SK-N-SH treated with all-trans-retinoic acid at 6 μM for 48 hours (cell line): ENCODE measurements around the gene ADM.

Experiments
- ESRRG ChIP-seq: fragments of 250-450 bp; sonication (Bioruptor Pico); IDR thresholded peaks from 2 replicates; pipeline ENCODE4 v1.6.1; 2021; ENCODE audit warnings: mild to moderate bottlenecking
- GLIS3 ChIP-seq: fragments of 250-450 bp; sonication (Bioruptor Pico); IDR thresholded peaks from 2 replicates; pipeline ENCODE4 v1.5.0; 2020; ENCODE audit warnings: mild to moderate bottlenecking, moderate library complexity
- RARB ChIP-seq: fragments of 250-450 bp; sonication (Bioruptor Pico); IDR thresholded peaks from 2 replicates; pipeline ENCODE4 v1.8.0; 2021; ENCODE audit warnings: mild to moderate bottlenecking, moderate library complexity
- SNAI2 ChIP-seq: fragments of 250-450 bp; sonication (Bioruptor Pico); IDR thresholded peaks from 2 replicates; pipeline ENCODE4 v1.5.0; 2020; ENCODE audit warnings: mild to moderate bottlenecking, moderate library complexity
- ZC3H10 ChIP-seq: fragments of 250-450 bp; sonication (Bioruptor Pico); IDR thresholded peaks from 2 replicates; pipeline ENCODE4 v1.5.1; 2021; ENCODE audit warnings: mild to moderate bottlenecking, moderate library complexity
- ZFP3 ChIP-seq: fragments of 250-450 bp; sonication (Bioruptor Pico); IDR thresholded peaks from 2 replicates; pipeline ENCODE4 v1.5.0; 2020; ENCODE audit warnings: mild to moderate bottlenecking, moderate library complexity
- TF ChIP-seq, protein P1 (sequence below): fragments of 250-450 bp; sonication (Bioruptor Pico); IDR thresholded peaks from 2 replicates; pipeline ENCODE4 v1.5.1; 2020; ENCODE audit warnings: low read depth, mild to moderate bottlenecking, moderate library complexity
- TF ChIP-seq, protein P2 (sequence below): fragments of 250-450 bp; sonication (Bioruptor Pico); IDR thresholded peaks from 2 replicates; pipeline ENCODE4 v1.8.0; 2020; ENCODE audit warnings: mild to moderate bottlenecking, moderate library complexity, borderline replicate concordance
- TF ChIP-seq, protein P3 (sequence below): fragments of 250-450 bp; sonication (Bioruptor Pico); IDR thresholded peaks from 2 replicates; pipeline ENCODE4 v1.8.0; 2021; ENCODE audit warnings: low read depth, mild to moderate bottlenecking, moderate library complexity, borderline replicate concordance

DNA sequence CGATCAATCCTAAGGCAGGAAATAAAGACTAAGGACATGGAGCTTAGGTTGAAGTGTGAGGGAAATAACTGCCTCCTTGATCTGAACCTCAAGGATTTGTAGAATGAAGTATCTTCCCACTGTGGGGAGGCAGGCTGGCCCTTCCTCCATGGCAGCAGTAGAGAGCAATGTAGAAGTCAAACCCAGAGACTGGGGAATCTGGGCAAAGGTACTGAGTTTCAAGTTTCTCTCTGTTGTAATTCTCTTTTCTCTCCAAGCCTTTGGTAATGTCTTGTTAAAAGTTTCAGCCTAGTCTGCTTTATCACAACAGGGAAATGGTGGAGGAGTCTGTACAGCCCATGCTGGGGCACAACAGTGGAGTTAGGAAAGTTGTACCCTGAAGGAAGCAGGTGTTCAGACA lies 49.5 kb downstream of the ADM start:
- TF ChIP-seq RARB (CRISPR knock-in tag) (no peak), ZFP3 (no peak), ESRRG (CRISPR knock-in tag) (no peak), ZC3H10 (CRISPR knock-in tag) (no peak), GLIS3 (CRISPR knock-in tag) (no peak), SNAI2 (CRISPR knock-in tag) (no peak)
- TF ChIP-seq, protein P1, sequence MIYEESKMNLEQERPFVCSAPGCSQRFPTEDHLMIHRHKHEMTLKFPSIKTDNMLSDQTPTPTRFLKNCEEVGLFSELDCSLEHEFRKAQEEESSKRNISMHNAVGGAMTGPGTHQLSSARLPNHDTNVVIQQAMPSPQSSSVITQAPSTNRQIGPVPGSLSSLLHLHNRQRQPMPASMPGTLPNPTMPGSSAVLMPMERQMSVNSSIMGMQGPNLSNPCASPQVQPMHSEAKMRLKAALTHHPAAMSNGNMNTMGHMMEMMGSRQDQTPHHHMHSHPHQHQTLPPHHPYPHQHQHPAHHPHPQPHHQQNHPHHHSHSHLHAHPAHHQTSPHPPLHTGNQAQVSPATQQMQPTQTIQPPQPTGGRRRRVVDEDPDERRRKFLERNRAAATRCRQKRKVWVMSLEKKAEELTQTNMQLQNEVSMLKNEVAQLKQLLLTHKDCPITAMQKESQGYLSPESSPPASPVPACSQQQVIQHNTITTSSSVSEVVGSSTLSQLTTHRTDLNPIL (CRISPR knock-in tag) = no peak
- TF ChIP-seq, protein P2, sequence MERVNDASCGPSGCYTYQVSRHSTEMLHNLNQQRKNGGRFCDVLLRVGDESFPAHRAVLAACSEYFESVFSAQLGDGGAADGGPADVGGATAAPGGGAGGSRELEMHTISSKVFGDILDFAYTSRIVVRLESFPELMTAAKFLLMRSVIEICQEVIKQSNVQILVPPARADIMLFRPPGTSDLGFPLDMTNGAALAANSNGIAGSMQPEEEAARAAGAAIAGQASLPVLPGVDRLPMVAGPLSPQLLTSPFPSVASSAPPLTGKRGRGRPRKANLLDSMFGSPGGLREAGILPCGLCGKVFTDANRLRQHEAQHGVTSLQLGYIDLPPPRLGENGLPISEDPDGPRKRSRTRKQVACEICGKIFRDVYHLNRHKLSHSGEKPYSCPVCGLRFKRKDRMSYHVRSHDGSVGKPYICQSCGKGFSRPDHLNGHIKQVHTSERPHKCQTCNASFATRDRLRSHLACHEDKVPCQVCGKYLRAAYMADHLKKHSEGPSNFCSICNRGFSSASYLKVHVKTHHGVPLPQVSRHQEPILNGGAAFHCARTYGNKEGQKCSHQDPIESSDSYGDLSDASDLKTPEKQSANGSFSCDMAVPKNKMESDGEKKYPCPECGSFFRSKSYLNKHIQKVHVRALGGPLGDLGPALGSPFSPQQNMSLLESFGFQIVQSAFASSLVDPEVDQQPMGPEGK (CRISPR knock-in tag) = no peak
- TF ChIP-seq, protein P3, sequence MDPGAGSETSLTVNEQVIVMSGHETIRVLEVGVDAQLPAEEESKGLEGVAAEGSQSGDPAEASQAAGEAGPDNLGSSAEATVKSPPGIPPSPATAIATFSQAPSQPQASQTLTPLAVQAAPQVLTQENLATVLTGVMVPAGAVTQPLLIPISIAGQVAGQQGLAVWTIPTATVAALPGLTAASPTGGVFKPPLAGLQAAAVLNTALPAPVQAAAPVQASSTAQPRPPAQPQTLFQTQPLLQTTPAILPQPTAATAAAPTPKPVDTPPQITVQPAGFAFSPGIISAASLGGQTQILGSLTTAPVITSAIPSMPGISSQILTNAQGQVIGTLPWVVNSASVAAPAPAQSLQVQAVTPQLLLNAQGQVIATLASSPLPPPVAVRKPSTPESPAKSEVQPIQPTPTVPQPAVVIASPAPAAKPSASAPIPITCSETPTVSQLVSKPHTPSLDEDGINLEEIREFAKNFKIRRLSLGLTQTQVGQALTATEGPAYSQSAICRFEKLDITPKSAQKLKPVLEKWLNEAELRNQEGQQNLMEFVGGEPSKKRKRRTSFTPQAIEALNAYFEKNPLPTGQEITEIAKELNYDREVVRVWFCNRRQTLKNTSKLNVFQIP (CRISPR knock-in tag) = no peak
